Hematopoietic multipotent progenitor cell (in vitro differentiated cells): ENCODE measurements around the gene ERC2. TPM values are rescaled to one million over a fixed set of nuclear protein-coding genes. Genes with fewer than 3 reads are reported as not detected.

Experiments
- DNase-seq, 3 donors: peaks; one replicate each; pipeline ENCODE4 v3.0.0-alpha.2; 2011 to 2015; ENCODE audit warnings: low read depth in 2 of 3, low spot score in 2 of 3
- total RNA-seq: library from RNA; depleted of rRNA; stranded (reverse); fragments of >200 nt; gene quantifications from one replicate; pipeline ENCODE4 v1.2.3, GENCODE V29; 2012

The ERC2 gene
- total RNA-seq, 1 donor: 0.54 TPM

GRCh38 chr3:56197259-56197965, 270.9 kb downstream of the ERC2 start:
- no peak for DNase-seq

GRCh38 chr3:56196700-56197099, 271.6 kb downstream of the ERC2 start:
- DNase-seq: no peak

GRCh38 chr3:56193519-56193918, 274.7 kb downstream of the ERC2 start:
- DNase-seq: no peak

- DNase-seq: no peak
These were observed 276.3 kb downstream of the ERC2 start for GRCh38 chr3:56192001-56192400.

GRCh38 chr3:56190771-56191305, 277.4 kb downstream of the ERC2 start:
- DNase-seq: no peak

GRCh38 chr3:56190130-56190529, 278.1 kb downstream of the ERC2 start:
- DNase-seq: no peak

GRCh38 chr3:56189536-56189935, 278.7 kb downstream of the ERC2 start:
- no peak for DNase-seq

- DNase-seq: no peak
These were observed 280.1 kb downstream of the ERC2 start for GRCh38 chr3:56188201-56188600.

- DNase-seq: no peak
These were observed 281.2 kb downstream of the ERC2 start for GRCh38 chr3:56187051-56187450.

- DNase-seq: no peak
These were observed 282.4 kb downstream of the ERC2 start for GRCh38 chr3:56185827-56186226.

- no peak for DNase-seq
These were observed 284.7 kb downstream of the ERC2 start for GRCh38 chr3:56183529-56183928.

GRCh38 chr3:56180433-56180832, 287.8 kb downstream of the ERC2 start:
- no peak for DNase-seq

GRCh38 chr3:56173601-56174000, 294.7 kb downstream of the ERC2 start:
- DNase-seq: no peak

- no peak for DNase-seq
These were observed 303.8 kb downstream of the ERC2 start for GRCh38 chr3:56164436-56164835.

GRCh38 chr3:56157693-56158362, 310.4 kb downstream of the ERC2 start:
- DNase-seq: peak in 2 of 3 donors; percentile 10 to 34

- no peak for DNase-seq
These were observed 314.0 kb downstream of the ERC2 start for GRCh38 chr3:56154297-56154696.

GRCh38 chr3:56147354-56147753, 320.9 kb downstream of the ERC2 start:
- DNase-seq: no peak

GRCh38 chr3:56145410-56145809, 322.9 kb downstream of the ERC2 start:
- no peak for DNase-seq

- DNase-seq: no peak
These were observed 323.5 kb downstream of the ERC2 start for GRCh38 chr3:56144805-56145204.

GRCh38 chr3:56137415-56137814, 330.9 kb downstream of the ERC2 start:
- no peak for DNase-seq

GRCh38 chr3:56136514-56136913, 331.8 kb downstream of the ERC2 start:
- DNase-seq: no peak

- DNase-seq: no peak
These were observed 332.3 kb downstream of the ERC2 start for GRCh38 chr3:56135941-56136340.
